Panc1 (cell line): ENCODE results near the gene SFTA2. TPM values are rescaled to one million over a fixed set of nuclear protein-coding genes. Genes with fewer than 3 reads are reported as not detected.

ENCODE experiments used
- ATAC-seq: fragments of 200-7000 bp; cut with Tn5 transposase; 2 replicates; pipeline ENCODE4 v1.9.1; 2020; ENCODE audit warnings: mild to moderate bottlenecking, moderate library complexity
- BruUV-seq: library from RNA; stranded (reverse); fragments of 400-500 nt; replicated peaks from 2 replicates; lab custom pipeline; 2021; lab: Mats Ljungman, UMichigan
- CTCF ChIA-PET: fragments of 300-600 bp; sonication (Branson Sonifier 250); formaldehyde crosslinking; loops from one replicate; lab custom pipeline; 2022; ENCODE audit warnings: antibody characterized with exemption; lab: Charles Lee
- POLR2A ChIA-PET: fragments of 300-600 bp; sonication (Branson Sonifier 250); formaldehyde crosslinking; loops from one replicate; lab custom pipeline; 2022; ENCODE audit warnings: antibody characterized with exemption; lab: Charles Lee
- DNase-seq: peaks from one replicate; pipeline ENCODE4 v3.0.0-alpha.2; 2010; ENCODE audit warnings: low read depth, low spot score
- H3K27ac ChIP-seq: 2 replicates; pipeline ENCODE4 v1.5.1; 2011; ENCODE audit warnings: mild to moderate bottlenecking, low read length, inconsistent platforms
- H3K27me3 ChIP-seq: fragments of 200-500 bp; sonication (Bioruptor generic); 2 replicates; pipeline ENCODE4 v1.6.0; 2014; ENCODE audit warnings: low read length, inconsistent platforms; ENCODE audit not compliant: control insufficient read depth, insufficient read depth
- H3K36me3 ChIP-seq: fragments of 200-500 bp; sonication (Bioruptor generic); 2 replicates; pipeline ENCODE4 v1.5.1; 2014; ENCODE audit warnings: inconsistent platforms, mild to moderate bottlenecking, low read length, moderate library complexity; ENCODE audit not compliant: control insufficient read depth, insufficient read depth
- H3K4me1 ChIP-seq: 2 replicates; pipeline ENCODE4 v1.5.1; 2011; ENCODE audit warnings: inconsistent platforms, mild to moderate bottlenecking, low read length, moderate library complexity; ENCODE audit not compliant: control insufficient read depth, insufficient read depth
- H3K4me3 ChIP-seq, 2 experiments: 2 replicates each; pipeline ENCODE4 v1.5.1; 2011 to 2012; ENCODE audit warnings: low read depth in 2 of 2, low read length in 2 of 2, mild to moderate bottlenecking in 2 of 2, inconsistent platforms in 1 of 2, moderate library complexity in 1 of 2
- H3K9me3 ChIP-seq: fragments of 200-500 bp; sonication (Bioruptor generic); 2 replicates; pipeline ENCODE4 v1.5.1; 2014; ENCODE audit warnings: low read depth, mild to moderate bottlenecking, inconsistent platforms, low read length, moderate library complexity; ENCODE audit not compliant: control insufficient read depth, insufficient read depth
- POLR2AphosphoS5 ChIP-seq: IDR thresholded peaks from 2 replicates; pipeline ENCODE4 v1.6.1; 2012; ENCODE audit warnings: mild to moderate bottlenecking, low read depth, low read length, moderate library complexity
- SIN3A ChIP-seq: IDR thresholded peaks from 2 replicates; pipeline ENCODE4 v1.6.1; 2012; ENCODE audit warnings: low read depth, mild to moderate bottlenecking, low read length, moderate library complexity, borderline replicate concordance; ENCODE audit not compliant: insufficient read depth
- TCF7L2 ChIP-seq: IDR thresholded peaks from 2 replicates; pipeline ENCODE4 v1.6.1; 2011; ENCODE audit warnings: mild to moderate bottlenecking, low read depth, low read length, inconsistent platforms
- in situ Hi-C: cut with HindIII; loops from 2 replicates; pipeline ENCODE4 v1.10.0; 2016; ENCODE audit warnings: low sequenced_read_pairs, low pct_unique_long_range_greater_than_20kb
- intact Hi-C: fragments of 100-400 bp; cut with micrococcal nuclease; formaldehyde crosslinking; loops from one replicate; pipeline ENCODE4 v1.10.0; 2022; ENCODE audit not compliant: unreplicated experiment
- total RNA-seq: library from RNA; stranded (reverse); gene quantifications from one replicate; pipeline ENCODE4 v1.2.1, GENCODE V29; 2021; ENCODE audit not compliant: unreplicated experiment
- TF ChIP-seq, protein P1 (sequence below), 2 experiments: IDR thresholded peaks; 2 replicates each; pipeline ENCODE4 v1.6.1; 2011 to 2012; ENCODE audit warnings: low read depth in 2 of 2, control low read depth in 1 of 2, low read length in 1 of 2, mild to moderate bottlenecking in 1 of 2, moderate library complexity in 1 of 2; ENCODE audit not compliant: insufficient read depth in 1 of 2
- TF ChIP-seq, protein P2 (sequence below): fragments of 450-650 bp; IDR thresholded peaks from 2 replicates; pipeline ENCODE4 v1.5.1; 2017; ENCODE audit warnings: mild to moderate bottlenecking

The SFTA2 gene
- total RNA-seq, 1 experiment from 2014 or later, result not detected

DNA sequence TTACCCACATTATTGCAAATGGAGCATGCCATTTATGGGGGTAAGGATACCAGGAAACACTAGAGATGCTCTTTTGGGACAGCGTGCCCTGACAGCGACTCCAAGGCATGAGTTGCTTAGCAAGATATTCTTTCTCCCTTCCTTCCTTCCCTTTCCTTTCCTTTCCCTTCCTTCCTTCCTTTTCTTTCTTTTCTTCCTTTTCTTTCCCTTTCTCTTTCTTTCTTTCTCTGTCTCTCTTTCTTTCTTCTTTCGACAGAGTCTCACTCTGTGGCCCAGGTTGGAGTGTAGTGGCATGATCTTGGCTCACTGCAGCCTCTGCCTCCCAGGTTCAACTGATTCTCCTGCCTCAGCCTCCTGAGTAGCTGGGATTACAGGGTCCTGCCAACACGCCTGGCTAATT lies 12.1 kb upstream of the SFTA2 start:
- no TSS peak for BruUV-seq
- no peaks in the 10 kb centered on the region for H3K36me3 ChIP-seq
- ChIA-PET CTCF (no interaction called here), POLR2A (no interaction called here)
- TF ChIP-seq SIN3A, result no peak
- TF ChIP-seq, protein P1, sequence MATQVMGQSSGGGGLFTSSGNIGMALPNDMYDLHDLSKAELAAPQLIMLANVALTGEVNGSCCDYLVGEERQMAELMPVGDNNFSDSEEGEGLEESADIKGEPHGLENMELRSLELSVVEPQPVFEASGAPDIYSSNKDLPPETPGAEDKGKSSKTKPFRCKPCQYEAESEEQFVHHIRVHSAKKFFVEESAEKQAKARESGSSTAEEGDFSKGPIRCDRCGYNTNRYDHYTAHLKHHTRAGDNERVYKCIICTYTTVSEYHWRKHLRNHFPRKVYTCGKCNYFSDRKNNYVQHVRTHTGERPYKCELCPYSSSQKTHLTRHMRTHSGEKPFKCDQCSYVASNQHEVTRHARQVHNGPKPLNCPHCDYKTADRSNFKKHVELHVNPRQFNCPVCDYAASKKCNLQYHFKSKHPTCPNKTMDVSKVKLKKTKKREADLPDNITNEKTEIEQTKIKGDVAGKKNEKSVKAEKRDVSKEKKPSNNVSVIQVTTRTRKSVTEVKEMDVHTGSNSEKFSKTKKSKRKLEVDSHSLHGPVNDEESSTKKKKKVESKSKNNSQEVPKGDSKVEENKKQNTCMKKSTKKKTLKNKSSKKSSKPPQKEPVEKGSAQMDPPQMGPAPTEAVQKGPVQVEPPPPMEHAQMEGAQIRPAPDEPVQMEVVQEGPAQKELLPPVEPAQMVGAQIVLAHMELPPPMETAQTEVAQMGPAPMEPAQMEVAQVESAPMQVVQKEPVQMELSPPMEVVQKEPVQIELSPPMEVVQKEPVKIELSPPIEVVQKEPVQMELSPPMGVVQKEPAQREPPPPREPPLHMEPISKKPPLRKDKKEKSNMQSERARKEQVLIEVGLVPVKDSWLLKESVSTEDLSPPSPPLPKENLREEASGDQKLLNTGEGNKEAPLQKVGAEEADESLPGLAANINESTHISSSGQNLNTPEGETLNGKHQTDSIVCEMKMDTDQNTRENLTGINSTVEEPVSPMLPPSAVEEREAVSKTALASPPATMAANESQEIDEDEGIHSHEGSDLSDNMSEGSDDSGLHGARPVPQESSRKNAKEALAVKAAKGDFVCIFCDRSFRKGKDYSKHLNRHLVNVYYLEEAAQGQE (IDR thresholded peaks at IDR 0.05; ENCODE audit: insufficient read depth in 1 of 2, low read depth in 2 of 2, low read length in 1 of 2), result no peak
- TF ChIP-seq POLR2AphosphoS5, result no peak
- peaks cover 10% of the 10 kb centered on the region for H3K27me3 ChIP-seq
- no peak overlapping the region for H3K4me3 ChIP-seq
- intact Hi-C loops, result no loop called here
- ATAC-seq (no peak), DNase-seq (no peak)
- no peaks in the 10 kb centered on the region for H3K9me3 ChIP-seq
- in situ Hi-C loops, result no loop called here
- peaks cover 8% of the 10 kb centered on the region; the same call in 1 of the 2 replicates for H3K4me1 ChIP-seq
- no peak overlapping the region for H3K27ac ChIP-seq

GRCh38 chr6:30942338-30943060 lies 10.5 kb upstream of the SFTA2 start:
- Histone ChIP-seq H3K27ac (no peak overlapping the region), H3K4me3 (no peak overlapping the region), H3K27me3 (peaks cover 10% of the 10 kb centered on the region), H3K36me3 (no peaks in the 10 kb centered on the region), H3K9me3 (no peaks in the 10 kb centered on the region), H3K4me1 (peaks cover 8% of the 10 kb centered on the region; the same call in 1 of the 2 replicates)
- BruUV-seq, result no TSS peak
- ChIA-PET CTCF (interaction anchor here (0.5 to 1.3 kb wide), 7 partner anchors 11 to 145 kb away, joined by 3 to 5 read pairs (median 4); partner anchors contain the start of gene SFTA2), POLR2A (no interaction called here)
- in situ Hi-C loops (no loop called here), intact Hi-C loops (no loop called here)
- no peak for TF ChIP-seq POLR2AphosphoS5
- TF ChIP-seq, protein P1 (IDR thresholded peaks at IDR 0.05; ENCODE audit: insufficient read depth in 1 of 2, low read depth in 2 of 2, low read length in 1 of 2), result no peak
- TF ChIP-seq, protein P2, sequence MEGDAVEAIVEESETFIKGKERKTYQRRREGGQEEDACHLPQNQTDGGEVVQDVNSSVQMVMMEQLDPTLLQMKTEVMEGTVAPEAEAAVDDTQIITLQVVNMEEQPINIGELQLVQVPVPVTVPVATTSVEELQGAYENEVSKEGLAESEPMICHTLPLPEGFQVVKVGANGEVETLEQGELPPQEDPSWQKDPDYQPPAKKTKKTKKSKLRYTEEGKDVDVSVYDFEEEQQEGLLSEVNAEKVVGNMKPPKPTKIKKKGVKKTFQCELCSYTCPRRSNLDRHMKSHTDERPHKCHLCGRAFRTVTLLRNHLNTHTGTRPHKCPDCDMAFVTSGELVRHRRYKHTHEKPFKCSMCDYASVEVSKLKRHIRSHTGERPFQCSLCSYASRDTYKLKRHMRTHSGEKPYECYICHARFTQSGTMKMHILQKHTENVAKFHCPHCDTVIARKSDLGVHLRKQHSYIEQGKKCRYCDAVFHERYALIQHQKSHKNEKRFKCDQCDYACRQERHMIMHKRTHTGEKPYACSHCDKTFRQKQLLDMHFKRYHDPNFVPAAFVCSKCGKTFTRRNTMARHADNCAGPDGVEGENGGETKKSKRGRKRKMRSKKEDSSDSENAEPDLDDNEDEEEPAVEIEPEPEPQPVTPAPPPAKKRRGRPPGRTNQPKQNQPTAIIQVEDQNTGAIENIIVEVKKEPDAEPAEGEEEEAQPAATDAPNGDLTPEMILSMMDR, result no peak; the same call in 1 of the 2 replicates
- TF ChIP-seq SIN3A, result no peak
- TF ChIP-seq TCF7L2, result no peak
- peak; percentile 39 for DNase-seq
- peak; percentile 84 for ATAC-seq
